HepG2 (cell line): Measurements from ENCODE around the gene C20orf204. TPM values are rescaled to one million over a fixed set of nuclear protein-coding genes. Genes with fewer than 3 reads are reported as not detected.

ENCODE experiments used
- BRCA1 ChIP-seq: sonication (generic); formaldehyde crosslinking; IDR thresholded peaks from 2 replicates; pipeline ENCODE4 v1.4.0; 2020; ENCODE audit warnings: missing genetic modification reagents
- EP300 ChIP-seq, 3 experiments: sonication (generic) in 1 of 3; formaldehyde crosslinking in 1 of 3; IDR thresholded peaks; 2 replicates each; pipeline versions ENCODE4 v1.5.1 to v1.6.1; 2011 to 2020; ENCODE audit warnings: low read depth in 2 of 3, low read length in 2 of 3, borderline replicate concordance in 1 of 3, improper control_type of control experiment in 1 of 3, mild to moderate bottlenecking in 1 of 3, missing genetic modification reagents in 1 of 3, moderate library complexity in 1 of 3
- HNF4A ChIP-seq: sonication (generic); formaldehyde crosslinking; IDR thresholded peaks from 2 replicates; pipeline ENCODE4 v1.4.0; 2020; ENCODE audit warnings: missing genetic modification reagents
- KDM1A ChIP-seq: IDR thresholded peaks from 2 replicates; pipeline ENCODE4 v1.6.1; 2016; ENCODE audit warnings: missing compliant biosample characterization
- MIXL1 ChIP-seq: IDR thresholded peaks from 2 replicates; pipeline ENCODE4 v1.6.1; 2016
- MTA3 ChIP-seq: sonication (generic); formaldehyde crosslinking; IDR thresholded peaks from 2 replicates; pipeline ENCODE4 v1.4.0; 2020; ENCODE audit warnings: missing genetic modification reagents
- NFRKB ChIP-seq: fragments of 450-650 bp; IDR thresholded peaks from 2 replicates; pipeline ENCODE4 v1.6.1; 2017
- NR3C1 ChIP-seq: sonication (generic); formaldehyde crosslinking; IDR thresholded peaks from 2 replicates; pipeline ENCODE4 v1.4.0; 2020; ENCODE audit warnings: missing genetic modification reagents
- SMARCE1 ChIP-seq: fragments of 450-650 bp; IDR thresholded peaks from 2 replicates; pipeline ENCODE4 v1.6.1; 2017; ENCODE audit warnings: borderline replicate concordance
- ZMAT3 ChIP-seq: sonication (generic); formaldehyde crosslinking; conservative IDR thresholded peaks from 2 replicates; pipeline ENCODE4 v1.7.0; 2021; ENCODE audit warnings: missing genetic modification reagents
- ZNF20 ChIP-seq: sonication (generic); formaldehyde crosslinking; IDR thresholded peaks from 2 replicates; pipeline ENCODE4 v1.4.0; 2020; ENCODE audit warnings: mild to moderate bottlenecking, moderate library complexity, missing genetic modification reagents
- ZNF562 ChIP-seq: sonication (generic); formaldehyde crosslinking; IDR thresholded peaks from 2 replicates; pipeline ENCODE4 v1.8.0; 2022; ENCODE audit warnings: missing genetic modification reagents, borderline replicate concordance
- ZNF768 ChIP-seq: sonication (generic); formaldehyde crosslinking; IDR thresholded peaks from 2 replicates; pipeline ENCODE4 v1.4.0; 2020; ENCODE audit warnings: missing genetic modification reagents
- polyA plus RNA-seq, 8 experiments: library from polyadenylated mRNA; depleted of rRNA in 3 of 8; stranded (reverse) in 7 of 8; unstranded in 1 of 8; fragments of >200 nt; fragmentation: Illumina TruSeq in 4 of 8; extraction: Trizol in 4 of 8; gene quantifications; 2 replicates each; pipeline versions ENCODE4 v1.2.1 to v1.2.3, GENCODE V29; 2011 to 2016; ENCODE audit warnings: low read depth in 4 of 8, missing spikeins in 1 of 8, mixed read lengths in 1 of 8; ENCODE audit not compliant: insufficient read depth in 1 of 8
- total RNA-seq, 5 experiments: library from RNA; depleted of rRNA; stranded (reverse); fragments of >200 nt; fragmentation: Illumina TruSeq; extraction: Trizol; gene quantifications; 2 replicates each; pipeline ENCODE4 v1.2.3, GENCODE V29; 2016; ENCODE audit warnings: low read depth in 1 of 5
- TF ChIP-seq, protein P1 (sequence below), 2 experiments: sonication (generic) in 1 of 2; formaldehyde crosslinking in 1 of 2; IDR thresholded peaks; 2 replicates each; pipeline versions ENCODE4 v1.5.1 to v1.6.1; 2011 to 2020; ENCODE audit warnings: borderline replicate concordance in 1 of 2, low read depth in 1 of 2, low read length in 1 of 2, mild to moderate bottlenecking in 1 of 2, missing genetic modification reagents in 1 of 2, moderate library complexity in 1 of 2
- TF ChIP-seq, protein P2 (sequence below): sonication (generic); formaldehyde crosslinking; IDR thresholded peaks from 2 replicates; pipeline ENCODE4 v1.9.0; 2021; ENCODE audit warnings: missing genetic modification reagents, borderline replicate concordance
- TF ChIP-seq, protein P3 (sequence below): sonication (generic); formaldehyde crosslinking; IDR thresholded peaks from 2 replicates; pipeline ENCODE4 v1.5.0; 2020; ENCODE audit warnings: mild to moderate bottlenecking, missing genetic modification reagents, borderline replicate concordance
- TF ChIP-seq, protein P4 (sequence below): sonication (generic); formaldehyde crosslinking; IDR thresholded peaks from 2 replicates; pipeline ENCODE4 v1.4.0; 2020; ENCODE audit warnings: missing genetic modification reagents
- TF ChIP-seq, protein P5 (sequence below): IDR thresholded peaks from 2 replicates; pipeline ENCODE4 v1.6.1; 2012; ENCODE audit warnings: low read depth, low read length, improper control_type of control experiment

The C20orf204 gene
- total and polyA plus RNA-seq, 2 of the 13 experiments (the other 11 are each of a cell fraction or from before 2014, with no cell fraction given) = 22.1 to 80.0 TPM

DNA sequence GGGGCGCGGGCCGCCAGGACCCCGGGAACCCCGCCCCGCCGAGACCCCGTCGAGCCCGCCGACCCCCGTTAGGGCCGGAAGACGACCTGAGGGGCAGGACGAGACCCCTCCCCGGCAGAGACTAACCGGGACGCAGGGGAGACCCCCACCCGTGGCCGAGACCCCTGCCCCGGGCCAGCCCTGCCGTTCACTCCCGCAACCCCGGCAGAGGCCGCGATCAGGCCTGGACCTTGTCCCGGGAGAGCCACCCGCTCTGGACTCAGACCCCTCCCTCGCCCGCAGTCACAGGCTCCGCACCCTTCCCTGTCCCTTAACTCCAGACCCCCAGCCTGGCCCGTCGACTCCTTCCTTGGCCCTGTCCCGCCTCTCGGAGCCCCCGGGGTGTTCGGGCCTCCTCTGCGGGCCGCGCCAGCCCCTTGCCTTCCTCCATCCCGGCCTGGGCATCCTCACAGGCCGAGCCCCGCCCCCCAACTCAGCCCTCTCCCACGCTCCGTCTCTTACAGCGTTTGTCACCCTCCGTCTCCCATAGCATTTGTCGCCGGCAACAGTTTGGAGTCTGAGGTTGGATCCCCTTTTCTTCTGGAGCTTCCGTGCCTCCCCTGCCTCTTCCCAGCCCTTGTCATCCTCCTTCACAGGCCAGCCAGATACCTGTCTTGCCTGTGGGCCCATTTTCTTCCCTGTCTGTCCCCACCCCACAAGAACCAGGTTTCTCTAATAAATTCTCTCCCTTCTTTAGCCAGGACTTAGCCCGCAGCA, 27.6 kb downstream of the C20orf204 start (continued):
- TF ChIP-seq HNF4A (peak; percentile 71), ZMAT3 (CRISPR knock-in tag) (no peak), EP300 (IDR thresholded peaks at IDR 0.05; ENCODE audit: low read depth in 2 of 2, low read length in 2 of 2) (no peak), EP300 (CRISPR knock-in tag; IDR thresholded peaks at IDR 0.05; ENCODE audit: borderline replicate concordance) (no peak; the same call in 1 of the 2 replicates), NR3C1 (CRISPR knock-in tag) (0 out of 2 replicates have a peak, but pooled peaks have one; percentile 39), ZNF20 (no peak), KDM1A (CRISPR knock-in tag) (no peak), ZNF768 (CRISPR knock-in tag) (peak; percentile 36; the same call in 1 of the 2 replicates), ZNF562 (CRISPR knock-in tag) (no peak), MTA3 (CRISPR knock-in tag) (peak; percentile 16; the same call in 1 of the 2 replicates), MIXL1 (CRISPR knock-in tag) (no peak), NFRKB (no peak), SMARCE1 (no peak), BRCA1 (CRISPR knock-in tag) (no peak)
- TF ChIP-seq, protein P1, sequence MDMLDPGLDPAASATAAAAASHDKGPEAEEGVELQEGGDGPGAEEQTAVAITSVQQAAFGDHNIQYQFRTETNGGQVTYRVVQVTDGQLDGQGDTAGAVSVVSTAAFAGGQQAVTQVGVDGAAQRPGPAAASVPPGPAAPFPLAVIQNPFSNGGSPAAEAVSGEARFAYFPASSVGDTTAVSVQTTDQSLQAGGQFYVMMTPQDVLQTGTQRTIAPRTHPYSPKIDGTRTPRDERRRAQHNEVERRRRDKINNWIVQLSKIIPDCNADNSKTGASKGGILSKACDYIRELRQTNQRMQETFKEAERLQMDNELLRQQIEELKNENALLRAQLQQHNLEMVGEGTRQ (IDR thresholded peaks at IDR 0.05; ENCODE audit: low read depth, low read length) = no peak
- TF ChIP-seq, protein P1 (CRISPR knock-in tag; IDR thresholded peaks at IDR 0.05; ENCODE audit: borderline replicate concordance) = no peak
- TF ChIP-seq, protein P2, sequence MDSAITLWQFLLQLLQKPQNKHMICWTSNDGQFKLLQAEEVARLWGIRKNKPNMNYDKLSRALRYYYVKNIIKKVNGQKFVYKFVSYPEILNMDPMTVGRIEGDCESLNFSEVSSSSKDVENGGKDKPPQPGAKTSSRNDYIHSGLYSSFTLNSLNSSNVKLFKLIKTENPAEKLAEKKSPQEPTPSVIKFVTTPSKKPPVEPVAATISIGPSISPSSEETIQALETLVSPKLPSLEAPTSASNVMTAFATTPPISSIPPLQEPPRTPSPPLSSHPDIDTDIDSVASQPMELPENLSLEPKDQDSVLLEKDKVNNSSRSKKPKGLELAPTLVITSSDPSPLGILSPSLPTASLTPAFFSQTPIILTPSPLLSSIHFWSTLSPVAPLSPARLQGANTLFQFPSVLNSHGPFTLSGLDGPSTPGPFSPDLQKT (CRISPR knock-in tag) = no peak
- TF ChIP-seq, protein P3, sequence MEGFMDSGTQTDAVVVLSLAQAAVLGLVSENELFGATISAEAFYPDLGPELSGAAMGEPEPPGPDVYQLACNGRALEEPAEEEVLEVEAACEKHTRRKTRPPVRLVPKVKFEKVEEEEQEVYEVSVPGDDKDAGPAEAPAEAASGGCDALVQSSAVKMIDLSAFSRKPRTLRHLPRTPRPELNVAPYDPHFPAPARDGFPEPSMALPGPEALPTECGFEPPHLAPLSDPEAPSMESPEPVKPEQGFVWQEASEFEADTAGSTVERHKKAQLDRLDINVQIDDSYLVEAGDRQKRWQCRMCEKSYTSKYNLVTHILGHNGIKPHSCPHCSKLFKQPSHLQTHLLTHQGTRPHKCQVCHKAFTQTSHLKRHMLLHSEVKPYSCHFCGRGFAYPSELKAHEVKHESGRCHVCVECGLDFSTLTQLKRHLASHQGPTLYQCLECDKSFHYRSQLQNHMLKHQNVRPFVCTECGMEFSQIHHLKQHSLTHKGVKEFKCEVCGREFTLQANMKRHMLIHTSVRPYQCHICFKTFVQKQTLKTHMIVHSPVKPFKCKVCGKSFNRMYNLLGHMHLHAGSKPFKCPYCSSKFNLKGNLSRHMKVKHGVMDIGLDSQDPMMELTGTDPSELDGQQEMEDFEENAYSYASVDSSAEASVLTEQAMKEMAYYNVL (CRISPR knock-in tag) = 0 out of 2 replicates have a peak, but pooled peaks have one; percentile 53
- TF ChIP-seq, protein P4, sequence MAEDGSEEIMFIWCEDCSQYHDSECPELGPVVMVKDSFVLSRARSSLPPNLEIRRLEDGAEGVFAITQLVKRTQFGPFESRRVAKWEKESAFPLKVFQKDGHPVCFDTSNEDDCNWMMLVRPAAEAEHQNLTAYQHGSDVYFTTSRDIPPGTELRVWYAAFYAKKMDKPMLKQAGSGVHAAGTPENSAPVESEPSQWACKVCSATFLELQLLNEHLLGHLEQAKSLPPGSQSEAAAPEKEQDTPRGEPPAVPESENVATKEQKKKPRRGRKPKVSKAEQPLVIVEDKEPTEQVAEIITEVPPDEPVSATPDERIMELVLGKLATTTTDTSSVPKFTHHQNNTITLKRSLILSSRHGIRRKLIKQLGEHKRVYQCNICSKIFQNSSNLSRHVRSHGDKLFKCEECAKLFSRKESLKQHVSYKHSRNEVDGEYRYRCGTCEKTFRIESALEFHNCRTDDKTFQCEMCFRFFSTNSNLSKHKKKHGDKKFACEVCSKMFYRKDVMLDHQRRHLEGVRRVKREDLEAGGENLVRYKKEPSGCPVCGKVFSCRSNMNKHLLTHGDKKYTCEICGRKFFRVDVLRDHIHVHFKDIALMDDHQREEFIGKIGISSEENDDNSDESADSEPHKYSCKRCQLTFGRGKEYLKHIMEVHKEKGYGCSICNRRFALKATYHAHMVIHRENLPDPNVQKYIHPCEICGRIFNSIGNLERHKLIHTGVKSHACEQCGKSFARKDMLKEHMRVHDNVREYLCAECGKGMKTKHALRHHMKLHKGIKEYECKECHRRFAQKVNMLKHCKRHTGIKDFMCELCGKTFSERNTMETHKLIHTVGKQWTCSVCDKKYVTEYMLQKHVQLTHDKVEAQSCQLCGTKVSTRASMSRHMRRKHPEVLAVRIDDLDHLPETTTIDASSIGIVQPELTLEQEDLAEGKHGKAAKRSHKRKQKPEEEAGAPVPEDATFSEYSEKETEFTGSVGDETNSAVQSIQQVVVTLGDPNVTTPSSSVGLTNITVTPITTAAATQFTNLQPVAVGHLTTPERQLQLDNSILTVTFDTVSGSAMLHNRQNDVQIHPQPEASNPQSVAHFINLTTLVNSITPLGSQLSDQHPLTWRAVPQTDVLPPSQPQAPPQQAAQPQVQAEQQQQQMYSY (CRISPR knock-in tag) = no peak
- TF ChIP-seq, protein P5, sequence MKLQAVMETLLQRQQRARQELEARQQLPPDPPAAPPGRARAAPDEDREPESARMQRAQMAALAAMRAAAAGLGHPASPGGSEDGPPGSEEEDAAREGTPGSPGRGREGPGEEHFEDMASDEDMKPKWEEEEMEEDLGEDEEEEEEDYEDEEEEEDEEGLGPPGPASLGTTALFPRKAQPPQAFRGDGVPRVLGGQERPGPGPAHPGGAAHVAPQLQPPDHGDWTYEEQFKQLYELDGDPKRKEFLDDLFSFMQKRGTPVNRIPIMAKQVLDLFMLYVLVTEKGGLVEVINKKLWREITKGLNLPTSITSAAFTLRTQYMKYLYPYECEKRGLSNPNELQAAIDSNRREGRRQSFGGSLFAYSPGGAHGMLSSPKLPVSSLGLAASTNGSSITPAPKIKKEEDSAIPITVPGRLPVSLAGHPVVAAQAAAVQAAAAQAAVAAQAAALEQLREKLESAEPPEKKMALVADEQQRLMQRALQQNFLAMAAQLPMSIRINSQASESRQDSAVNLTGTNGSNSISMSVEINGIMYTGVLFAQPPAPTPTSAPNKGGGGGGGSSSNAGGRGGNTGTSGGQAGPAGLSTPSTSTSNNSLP = no peak
